ENCODE results near the gene LRP1-AS.

LRP1-AS gene

GRCh38 chr12:57138526-57139272 is 8.7 kb downstream of the LRP1-AS start:
- TF ChIP-seq POLR2AphosphoS5 (IDR thresholded peaks at IDR 0.05; ENCODE audit: low read depth, low read length) (no peak), SIN3A (IDR thresholded peaks at IDR 0.05; ENCODE audit: borderline replicate concordance, insufficient read depth, low read length) (no peak), REST (IDR thresholded peaks at IDR 0.05; ENCODE audit: insufficient read depth in 1 of 2, low read depth in 2 of 2, low read length in 2 of 2) (no peak), TAF1 (IDR thresholded peaks at IDR 0.05; ENCODE audit: borderline replicate concordance, insufficient read depth, low read length) (no peak), FOXP2 (optimal IDR thresholded peaks at IDR 0.05; ENCODE audit: borderline replicate concordance, extremely low read depth, extremely low read length, insufficient read depth) (no peak)

- peak; percentile 57 for TF ChIP-seq FOXP2 (optimal IDR thresholded peaks at IDR 0.05; ENCODE audit: borderline replicate concordance, extremely low read depth, extremely low read length, insufficient read depth)
- TF ChIP-seq SIN3A (IDR thresholded peaks at IDR 0.05; ENCODE audit: borderline replicate concordance, insufficient read depth, low read length) = no peak
- no peak for TF ChIP-seq POLR2AphosphoS5 (IDR thresholded peaks at IDR 0.05; ENCODE audit: low read depth, low read length)
- no peak for TF ChIP-seq REST (IDR thresholded peaks at IDR 0.05; ENCODE audit: insufficient read depth in 1 of 2, low read depth in 2 of 2, low read length in 2 of 2)
Observed at GRCh38 chr12:57135527-57136326, 11.7 kb downstream of the LRP1-AS start.

GRCh38 chr12:57134949-57135348 is 12.5 kb downstream of the LRP1-AS start:
- TF ChIP-seq TAF1 (IDR thresholded peaks at IDR 0.05; ENCODE audit: borderline replicate concordance, insufficient read depth, low read length) (no peak), POLR2AphosphoS5 (IDR thresholded peaks at IDR 0.05; ENCODE audit: low read depth, low read length) (no peak), FOXP2 (optimal IDR thresholded peaks at IDR 0.05; ENCODE audit: borderline replicate concordance, extremely low read depth, extremely low read length, insufficient read depth) (no peak), SIN3A (IDR thresholded peaks at IDR 0.05; ENCODE audit: borderline replicate concordance, insufficient read depth, low read length) (no peak), REST (IDR thresholded peaks at IDR 0.05; ENCODE audit: insufficient read depth in 1 of 2, low read depth in 2 of 2, low read length in 2 of 2) (no peak)

- TF ChIP-seq SIN3A (IDR thresholded peaks at IDR 0.05; ENCODE audit: borderline replicate concordance, insufficient read depth, low read length) (no peak), FOXP2 (optimal IDR thresholded peaks at IDR 0.05; ENCODE audit: borderline replicate concordance, extremely low read depth, extremely low read length, insufficient read depth) (no peak), POLR2AphosphoS5 (IDR thresholded peaks at IDR 0.05; ENCODE audit: low read depth, low read length) (no peak), TAF1 (IDR thresholded peaks at IDR 0.05; ENCODE audit: borderline replicate concordance, insufficient read depth, low read length) (no peak), REST (IDR thresholded peaks at IDR 0.05; ENCODE audit: insufficient read depth in 1 of 2, low read depth in 2 of 2, low read length in 2 of 2) (no peak)
Observed at GRCh38 chr12:57133916-57134315, 13.5 kb downstream of the LRP1-AS start.

Data from PFSK-1 (cell line).